Right renal cortex interstitium (tissue), 3 donors: ENCODE data around the gene MPDU1. TPM values are rescaled to one million over a fixed set of nuclear protein-coding genes. Genes with fewer than 3 reads are reported as not detected.

ENCODE experiments used
- DNase-seq, 3 donors: peaks; one replicate each; pipeline ENCODE4 v3.0.0-alpha.2; 2013; ENCODE audit warnings: low read depth in 3 of 3, low spot score in 2 of 3
- polyA plus RNA-seq, 3 donors: library from polyadenylated mRNA; unstranded; fragments of 120-200 nt; gene quantifications; one replicate each; pipeline ENCODE4 v1.2.1, GENCODE V29; 2013; ENCODE audit not compliant: insufficient read length in 3 of 3

The MPDU1 gene
- polyA plus RNA-seq, result 100 to 1,000 TPM; 125 to 133 (median 125) TPM

GRCh38 chr17:7583253-7584109 lies at the start of gene MPDU1:
Gene MPDU1, plus strand, starts transcription at chr17:7583852. Its CDS starts 11 bp downstream, at chr17:7583863.
- DNase-seq, result peak; percentile 94 to 98 (median 95)

GRCh38 chr17:7538050-7538449 lies 45.6 kb upstream of the MPDU1 start:
- DNase-seq, result no peak

GRCh38 chr17:7538891-7539545 lies 44.6 kb upstream of the MPDU1 start:
- DNase-seq, result no peak

GRCh38 chr17:7541074-7541621 lies 42.5 kb upstream of the MPDU1 start:
- DNase-seq, result no peak

- DNase-seq, result no peak
Observed at GRCh38 chr17:7544911-7545310, 38.7 kb upstream of the MPDU1 start.

- DNase-seq, result no peak
Observed at GRCh38 chr17:7548585-7549400, 34.9 kb upstream of the MPDU1 start, which contains the start of gene TNFSF12. Gene TNFSF12, plus strand, starts transcription at chr17:7549058. Its CDS starts 96 bp downstream, at chr17:7549154.

- DNase-seq, result no peak
Observed at GRCh38 chr17:7549401-7550055, 34.1 kb upstream of the MPDU1 start.

- no peak for DNase-seq
Observed at GRCh38 chr17:7550344-7550743, 33.3 kb upstream of the MPDU1 start.

GRCh38 chr17:7551396-7551795 lies 32.3 kb upstream of the MPDU1 start:
- no peak for DNase-seq

GRCh38 chr17:7552621-7553051 lies 31.0 kb upstream of the MPDU1 start:
- no peak for DNase-seq

GRCh38 chr17:7553356-7553755 lies 30.3 kb upstream of the MPDU1 start:
- no peak for DNase-seq

- no peak for DNase-seq
Observed at GRCh38 chr17:7555320-7555948, 28.2 kb upstream of the MPDU1 start.

GRCh38 chr17:7556627-7557026 lies 27.0 kb upstream of the MPDU1 start:
- DNase-seq, result no peak

GRCh38 chr17:7557147-7557764 lies 26.4 kb upstream of the MPDU1 start:
- no peak for DNase-seq

GRCh38 chr17:7557775-7558543 lies 25.7 kb upstream of the MPDU1 start:
- no peak for DNase-seq

- DNase-seq, result no peak
Observed at GRCh38 chr17:7558544-7559319, 24.9 kb upstream of the MPDU1 start, which contains the start of gene TNFSF13. Gene TNFSF13, plus strand, starts transcription at chr17:7558750. Its CDS starts 290 bp downstream, at chr17:7559040.

GRCh38 chr17:7559320-7560171 lies 24.1 kb upstream of the MPDU1 start:
- DNase-seq, result no peak
